ENCODE measurements around the gene KCNH4.

DNA sequence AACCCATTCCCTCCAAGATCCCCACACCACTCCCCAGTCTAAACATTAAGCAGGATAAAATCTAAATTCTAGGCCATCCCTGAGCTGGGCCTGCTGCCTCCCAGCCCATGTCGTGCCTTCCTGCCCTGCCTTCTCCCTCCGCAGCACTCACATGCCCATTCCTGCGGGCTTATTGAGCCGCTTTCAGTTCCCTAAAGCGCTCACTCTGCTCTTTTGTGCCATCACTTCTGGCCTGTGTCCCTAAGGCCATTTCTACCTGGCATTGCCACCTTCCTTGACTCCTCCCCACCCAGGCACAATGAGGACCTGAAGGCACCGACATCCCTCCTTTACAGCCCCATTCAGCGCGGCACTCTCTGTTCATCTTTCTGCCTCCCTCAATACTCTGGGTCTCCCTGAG is 13.1 kb downstream of the KCNH4 start:
- TF ChIP-seq, protein P1, sequence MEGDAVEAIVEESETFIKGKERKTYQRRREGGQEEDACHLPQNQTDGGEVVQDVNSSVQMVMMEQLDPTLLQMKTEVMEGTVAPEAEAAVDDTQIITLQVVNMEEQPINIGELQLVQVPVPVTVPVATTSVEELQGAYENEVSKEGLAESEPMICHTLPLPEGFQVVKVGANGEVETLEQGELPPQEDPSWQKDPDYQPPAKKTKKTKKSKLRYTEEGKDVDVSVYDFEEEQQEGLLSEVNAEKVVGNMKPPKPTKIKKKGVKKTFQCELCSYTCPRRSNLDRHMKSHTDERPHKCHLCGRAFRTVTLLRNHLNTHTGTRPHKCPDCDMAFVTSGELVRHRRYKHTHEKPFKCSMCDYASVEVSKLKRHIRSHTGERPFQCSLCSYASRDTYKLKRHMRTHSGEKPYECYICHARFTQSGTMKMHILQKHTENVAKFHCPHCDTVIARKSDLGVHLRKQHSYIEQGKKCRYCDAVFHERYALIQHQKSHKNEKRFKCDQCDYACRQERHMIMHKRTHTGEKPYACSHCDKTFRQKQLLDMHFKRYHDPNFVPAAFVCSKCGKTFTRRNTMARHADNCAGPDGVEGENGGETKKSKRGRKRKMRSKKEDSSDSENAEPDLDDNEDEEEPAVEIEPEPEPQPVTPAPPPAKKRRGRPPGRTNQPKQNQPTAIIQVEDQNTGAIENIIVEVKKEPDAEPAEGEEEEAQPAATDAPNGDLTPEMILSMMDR (IDR thresholded peaks at IDR 0.05; ENCODE audit: poor library complexity), result no peak
- TF ChIP-seq EZH2phosphoT487 (IDR thresholded peaks at IDR 0.05; ENCODE audit: low read depth, severe bottlenecking, unreplicated experiment) (no peak), EZH2 (IDR thresholded peaks at IDR 0.05; ENCODE audit: borderline replicate concordance) (no peak)
